Stimulated activated CD8-positive, alpha-beta memory T cell treated with anti-CD3 and anti-CD28 coated beads, Interleukin-15, amount 100 ng/mL, for 48 hours (primary cell): ENCODE data around the gene QRFP.

Experiments
- DNase-seq, 2 donors: peaks; one replicate each; pipeline ENCODE4 v3.0.0-alpha.2; 2020; ENCODE audit warnings: low read depth in 2 of 2

The QRFP gene, protein sequence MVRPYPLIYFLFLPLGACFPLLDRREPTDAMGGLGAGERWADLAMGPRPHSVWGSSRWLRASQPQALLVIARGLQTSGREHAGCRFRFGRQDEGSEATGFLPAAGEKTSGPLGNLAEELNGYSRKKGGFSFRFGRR

GRCh38 chr9:130896233-130897014, at the start of gene QRFP:
Gene QRFP (minus strand): TSS chr9:130896812. CDS start chr9:130893838, 2,974 bp downstream.
- no peak for DNase-seq

DNA sequence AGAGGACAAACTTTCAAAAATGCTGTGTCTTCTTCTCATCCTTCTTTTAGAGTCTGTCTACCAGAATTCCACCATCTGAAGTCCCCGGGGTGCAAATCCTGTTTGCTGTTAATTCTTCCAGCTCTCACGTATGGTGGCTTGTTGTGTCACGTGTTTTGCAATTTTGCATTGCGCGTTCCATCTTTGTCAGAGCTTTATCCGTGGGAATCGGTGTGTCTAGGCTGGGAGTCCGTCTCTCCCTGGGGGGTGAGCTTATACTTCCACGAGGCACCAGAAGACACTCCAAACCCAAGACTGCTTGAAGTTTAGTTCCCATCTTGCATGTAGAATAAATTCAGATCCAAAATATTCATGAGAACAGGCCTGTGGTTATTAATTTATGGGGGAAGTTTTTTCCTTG, 48.6 kb upstream of the QRFP start:
- no peak for DNase-seq

- no peak for DNase-seq
Observed at GRCh38 chr9:130944510-130945058, 48.0 kb upstream of the QRFP start.

- DNase-seq = no peak
Observed at GRCh38 chr9:130943777-130944176, 47.2 kb upstream of the QRFP start.

GRCh38 chr9:130943221-130943620, 46.6 kb upstream of the QRFP start:
- DNase-seq = no peak

- DNase-seq = no peak
Observed at GRCh38 chr9:130942679-130943078, 46.1 kb upstream of the QRFP start.

GRCh38 chr9:130942084-130942483, 45.5 kb upstream of the QRFP start:
- DNase-seq = no peak

GRCh38 chr9:130940693-130941576, 44.3 kb upstream of the QRFP start:
- DNase-seq = peak; percentile 34 to 52

GRCh38 chr9:130940027-130940549, 43.5 kb upstream of the QRFP start:
- no peak for DNase-seq

DNA sequence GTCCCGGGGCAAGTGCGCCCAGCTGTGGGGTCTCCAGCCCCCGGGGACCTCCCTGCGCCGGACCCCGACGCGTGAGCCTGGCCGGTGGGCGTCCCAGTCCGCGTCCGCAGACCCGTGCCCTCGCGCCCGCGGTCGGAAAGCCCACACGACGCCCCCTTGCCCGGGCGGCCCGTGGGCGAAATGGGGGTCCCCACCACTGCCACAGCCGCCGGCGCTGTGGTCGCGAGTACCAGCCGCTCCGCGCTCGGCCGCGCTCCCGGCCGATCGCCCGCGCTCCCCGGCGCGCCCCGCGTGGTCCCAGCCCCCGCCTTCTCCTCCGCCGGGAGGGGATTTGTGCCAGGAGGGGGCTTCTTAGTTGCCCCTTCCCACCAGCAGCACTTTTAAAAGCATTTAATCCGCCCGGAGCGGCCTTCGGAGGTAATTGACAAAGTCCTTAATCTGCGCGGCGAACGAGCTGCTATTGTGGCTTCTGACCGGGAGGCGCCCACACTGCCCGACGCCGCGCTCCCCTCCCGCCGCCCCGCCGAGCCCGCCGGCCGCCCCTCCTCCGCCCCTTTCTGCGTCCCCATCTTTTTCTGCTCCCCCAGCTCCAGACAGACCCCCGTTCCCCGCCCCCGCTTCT, 42.9 kb upstream of the QRFP start:
- DNase-seq = no peak

GRCh38 chr9:130938652-130939404, 42.2 kb upstream of the QRFP start, which contains the start of gene FIBCD1:
Gene FIBCD1 (minus strand): TSS chr9:130939247. CDS start chr9:130938607, 640 bp downstream.
- peak in 1 of 2 donors; percentile 23 for DNase-seq

DNA sequence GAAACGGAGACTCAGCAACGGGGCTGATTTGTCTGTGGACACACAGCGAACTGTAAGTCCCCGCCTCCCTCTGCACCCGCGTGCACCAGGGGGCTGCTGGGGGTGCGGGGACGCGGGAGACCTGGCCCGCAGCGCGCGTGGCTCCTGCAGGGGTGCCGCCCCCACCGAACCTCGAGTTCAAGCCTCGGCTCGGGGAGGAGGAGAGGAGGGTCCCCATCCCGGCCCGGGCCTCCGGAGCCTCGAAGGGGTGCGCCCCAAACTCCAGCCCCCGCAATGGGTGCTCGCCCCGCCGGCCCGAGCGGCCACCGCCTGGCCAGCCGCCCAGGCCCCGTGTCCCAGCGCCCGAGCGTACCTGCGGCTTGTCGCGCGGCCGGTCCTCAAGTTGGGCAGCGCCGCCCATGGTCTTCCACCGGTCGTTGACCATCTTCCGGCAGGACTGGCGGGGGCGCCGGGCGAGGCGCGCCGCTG, 41.6 kb upstream of the QRFP start:
- no peak for DNase-seq

DNA sequence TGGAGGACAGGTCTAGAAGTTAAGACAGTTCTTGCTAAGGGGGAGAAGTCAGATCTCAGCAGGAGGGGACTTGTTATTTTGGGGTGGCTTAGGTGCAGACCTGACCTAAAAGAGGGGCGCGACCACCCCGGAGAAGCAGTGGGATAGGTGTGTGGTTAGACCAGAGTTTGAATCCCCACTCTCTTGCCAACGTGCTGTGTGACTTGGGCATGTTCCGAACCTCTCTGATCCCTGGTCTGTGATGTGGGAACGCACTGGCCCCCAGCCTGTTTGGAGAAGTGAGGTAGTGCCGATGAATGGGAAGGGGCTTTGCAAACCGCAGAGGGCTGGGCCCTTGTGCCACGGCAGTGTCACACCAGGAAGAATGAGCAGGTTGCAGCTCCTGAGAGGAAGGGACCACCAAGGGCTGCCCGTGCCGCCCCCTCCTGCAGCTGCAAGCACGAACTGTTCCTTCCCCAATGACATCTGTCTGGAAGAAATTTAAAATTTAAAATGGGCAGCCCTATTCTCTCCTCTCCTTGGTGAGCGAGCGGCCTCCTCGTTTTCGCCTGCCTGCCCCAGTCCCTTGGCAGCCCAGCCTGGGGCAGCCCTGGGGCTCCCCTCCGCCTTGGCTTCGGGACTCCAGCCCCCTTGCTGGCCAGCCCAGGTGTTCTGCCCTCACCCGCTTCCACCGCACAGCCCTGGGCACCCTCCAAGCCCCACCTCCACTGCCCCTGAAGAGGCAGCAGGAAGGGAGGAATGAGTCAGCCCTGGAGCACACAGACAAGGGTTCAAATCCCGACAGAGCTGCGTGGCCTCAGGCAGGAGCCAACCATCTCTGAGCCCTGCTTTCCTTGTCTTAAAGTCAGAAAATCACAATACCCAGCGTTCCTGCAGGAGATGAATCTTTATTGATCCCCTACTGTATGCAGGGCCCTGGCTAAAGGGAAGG, 40.8 kb upstream of the QRFP start:
- no peak for DNase-seq

DNA sequence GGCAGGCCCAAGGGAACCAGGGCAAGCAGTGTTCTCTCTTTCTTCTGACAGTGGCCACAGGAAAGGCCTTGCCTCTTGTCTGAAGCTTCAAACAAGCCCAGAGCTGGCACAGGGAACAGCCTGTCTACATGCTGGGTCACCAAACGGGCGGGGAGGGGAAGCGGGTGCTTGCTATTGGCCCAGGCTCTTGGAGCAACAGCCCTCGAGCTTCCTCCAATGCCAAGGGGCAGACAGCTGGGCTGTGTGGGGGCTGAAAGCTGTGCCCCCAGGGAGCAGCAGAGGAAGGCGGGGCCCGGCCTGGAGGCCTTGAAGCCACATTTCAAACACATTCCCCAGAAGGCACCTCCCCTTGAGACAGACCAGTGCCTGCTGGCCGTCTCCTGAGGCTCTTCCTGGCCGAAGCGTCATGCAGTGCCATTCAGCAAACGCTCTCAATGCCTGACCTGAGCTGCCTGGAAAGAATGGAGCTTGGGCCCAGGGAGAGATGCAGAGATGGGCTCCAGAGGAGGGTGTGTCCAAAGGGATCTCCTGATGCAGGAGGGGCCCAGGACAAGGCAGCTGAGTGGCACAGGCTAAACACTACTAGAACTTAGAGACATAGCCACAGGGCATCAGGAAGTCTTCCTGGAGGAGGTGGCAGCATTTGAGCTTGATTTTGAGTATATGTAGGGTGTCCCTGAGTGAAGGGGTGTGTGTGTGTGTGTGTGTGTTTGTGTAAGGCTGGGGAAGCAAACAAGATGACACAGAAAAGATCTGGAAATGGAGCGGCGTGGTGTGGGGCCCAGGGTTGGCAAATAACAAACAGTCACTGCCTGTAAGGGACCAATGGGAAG, 39.9 kb upstream of the QRFP start:
- no peak for DNase-seq

DNA sequence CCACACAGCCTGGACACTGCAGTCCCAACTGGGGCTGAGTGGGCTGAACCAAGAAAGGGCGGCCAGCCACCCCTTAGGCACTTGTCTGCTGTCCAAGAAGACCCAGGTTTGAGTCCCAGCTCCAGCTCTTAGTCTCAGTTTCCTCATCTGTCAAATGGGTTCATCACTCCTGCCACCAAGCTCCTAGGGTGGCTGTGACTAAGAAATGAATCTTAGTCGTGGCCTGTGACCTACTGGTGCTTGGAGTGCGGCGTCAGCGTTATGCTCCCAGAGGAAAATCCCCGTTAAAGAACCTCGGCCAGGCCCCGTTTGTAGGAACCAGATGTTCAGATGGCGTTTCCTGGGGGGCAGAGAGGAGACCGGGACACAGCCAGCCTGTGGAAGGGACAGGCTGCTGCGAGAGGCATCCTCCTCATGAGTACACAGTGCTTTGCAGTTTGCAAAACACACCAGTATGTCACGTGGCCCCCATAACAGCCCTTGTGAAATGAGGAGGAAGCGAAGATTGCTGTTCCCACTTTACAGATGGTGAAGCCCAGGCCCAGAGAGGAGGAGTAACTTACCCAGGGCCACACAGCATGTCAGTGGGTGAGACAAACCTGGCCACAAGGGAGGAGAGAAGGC, 39.1 kb upstream of the QRFP start:
- DNase-seq = no peak

DNA sequence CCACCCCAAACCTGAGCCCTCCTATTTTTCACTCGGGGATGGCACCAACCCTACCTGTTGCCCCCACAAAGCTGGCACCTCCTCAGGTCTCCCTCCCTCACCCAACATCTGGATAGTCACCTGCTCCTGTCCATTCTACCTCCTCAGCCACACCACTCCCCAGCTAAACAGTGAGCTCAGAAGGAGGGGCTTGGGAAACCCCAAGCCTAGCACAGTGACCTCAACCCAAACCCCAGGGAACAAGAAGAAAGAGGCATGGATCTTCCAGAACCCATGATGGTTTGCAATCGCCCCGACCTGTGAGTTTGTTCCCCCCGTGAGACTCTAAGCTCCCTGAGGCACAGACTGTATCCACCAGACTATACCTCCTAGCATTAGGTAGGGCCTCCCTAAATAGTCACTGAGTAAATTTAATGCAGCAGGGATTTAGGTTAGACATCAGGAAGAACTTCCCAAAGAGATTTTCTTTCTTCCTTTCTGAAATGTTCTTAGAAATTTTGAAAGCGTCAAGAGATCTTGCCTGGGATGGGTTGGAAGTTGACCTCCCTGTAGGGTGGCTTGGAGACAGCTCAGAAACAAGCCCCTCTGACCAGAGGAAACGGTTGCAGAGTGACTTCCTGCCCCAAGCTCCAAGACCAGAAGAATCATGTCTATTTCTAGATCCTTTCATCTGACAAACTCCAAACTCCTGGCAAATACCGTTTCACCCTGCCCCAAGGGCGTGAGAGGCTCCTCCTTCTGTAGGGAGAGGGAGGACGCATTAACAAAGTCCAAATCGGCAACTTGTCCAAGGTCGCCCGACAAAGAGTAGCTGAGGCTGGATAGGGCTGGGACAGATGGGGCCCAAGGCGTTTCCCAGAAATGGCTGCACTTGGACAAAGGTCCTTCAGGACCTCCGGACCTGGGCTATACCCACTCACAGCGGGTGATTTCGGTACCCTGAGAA, 38.4 kb upstream of the QRFP start:
- DNase-seq = no peak

- DNase-seq = no peak
Observed at GRCh38 chr9:130934246-130934645, 37.6 kb upstream of the QRFP start.
